ENCODE measurements around the gene DDX10. TPM values are rescaled to one million over a fixed set of nuclear protein-coding genes. Genes with fewer than 3 reads are reported as not detected.

DDX10 gene
- total RNA-seq, 1 donor: 15.7 TPM

DNA sequence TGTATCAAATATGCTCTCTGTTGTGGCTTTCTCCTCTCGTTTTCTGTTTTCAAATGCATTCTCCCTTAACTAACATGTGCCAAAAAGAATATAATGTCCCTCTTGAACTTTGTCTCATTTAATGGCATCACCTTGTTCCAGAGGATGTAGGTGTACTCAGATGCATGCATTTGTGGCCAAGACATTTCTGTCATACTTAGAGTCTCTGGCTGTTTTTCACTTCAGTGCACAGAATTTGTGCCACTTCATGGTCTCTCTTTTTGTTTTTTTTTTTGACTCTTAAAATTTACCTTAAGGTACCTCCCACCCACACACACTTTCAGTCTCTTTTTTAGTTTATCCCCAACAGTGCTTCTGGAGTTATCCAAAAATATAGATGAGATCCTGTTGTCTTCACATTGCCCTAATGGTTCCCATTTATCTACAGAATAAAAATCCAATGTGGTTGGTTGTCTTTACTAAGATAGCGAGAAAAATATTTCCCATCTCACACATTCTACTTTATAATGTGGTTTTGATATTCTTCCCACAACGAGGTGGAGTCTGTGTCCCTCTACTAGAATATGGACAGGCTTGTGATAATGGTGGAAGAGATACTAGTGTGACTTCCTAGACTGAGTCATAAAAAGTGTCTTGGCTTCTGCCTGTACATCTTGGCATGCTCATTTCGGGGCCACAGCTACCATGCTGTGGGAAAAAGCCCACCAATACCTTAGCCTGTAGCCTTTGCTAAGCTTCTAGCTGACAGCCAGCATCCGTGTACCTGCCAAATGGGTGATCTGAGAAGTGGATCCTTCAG, 125.8 kb downstream of the DDX10 start:
- H3K4me3 ChIP-seq (ENCODE audit: low read depth, low read length): no peak overlapping the region
- TF ChIP-seq, protein P1, sequence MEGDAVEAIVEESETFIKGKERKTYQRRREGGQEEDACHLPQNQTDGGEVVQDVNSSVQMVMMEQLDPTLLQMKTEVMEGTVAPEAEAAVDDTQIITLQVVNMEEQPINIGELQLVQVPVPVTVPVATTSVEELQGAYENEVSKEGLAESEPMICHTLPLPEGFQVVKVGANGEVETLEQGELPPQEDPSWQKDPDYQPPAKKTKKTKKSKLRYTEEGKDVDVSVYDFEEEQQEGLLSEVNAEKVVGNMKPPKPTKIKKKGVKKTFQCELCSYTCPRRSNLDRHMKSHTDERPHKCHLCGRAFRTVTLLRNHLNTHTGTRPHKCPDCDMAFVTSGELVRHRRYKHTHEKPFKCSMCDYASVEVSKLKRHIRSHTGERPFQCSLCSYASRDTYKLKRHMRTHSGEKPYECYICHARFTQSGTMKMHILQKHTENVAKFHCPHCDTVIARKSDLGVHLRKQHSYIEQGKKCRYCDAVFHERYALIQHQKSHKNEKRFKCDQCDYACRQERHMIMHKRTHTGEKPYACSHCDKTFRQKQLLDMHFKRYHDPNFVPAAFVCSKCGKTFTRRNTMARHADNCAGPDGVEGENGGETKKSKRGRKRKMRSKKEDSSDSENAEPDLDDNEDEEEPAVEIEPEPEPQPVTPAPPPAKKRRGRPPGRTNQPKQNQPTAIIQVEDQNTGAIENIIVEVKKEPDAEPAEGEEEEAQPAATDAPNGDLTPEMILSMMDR (IDR thresholded peaks at IDR 0.05; ENCODE audit: insufficient read depth, low read length): no peak
- no peak for DNase-seq (ENCODE audit: low read depth)

DNA sequence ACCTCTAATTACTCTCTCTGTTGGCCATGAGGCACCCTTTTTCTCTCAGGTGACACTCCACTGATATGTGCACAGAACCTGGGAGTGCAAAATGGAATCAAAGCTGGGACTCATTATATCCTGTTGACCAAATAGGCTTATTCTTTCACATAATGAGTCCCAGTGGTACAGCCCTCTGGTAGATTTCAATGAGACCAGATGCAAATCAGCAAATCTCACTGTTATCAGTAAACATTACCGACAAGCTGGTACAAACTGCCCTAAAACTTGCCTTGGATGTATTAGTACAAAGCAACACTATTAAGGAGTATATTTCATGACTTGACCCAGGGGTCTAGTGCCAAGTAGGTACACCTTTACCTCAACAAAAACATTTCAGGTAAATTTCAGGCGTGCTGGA, 128.3 kb downstream of the DDX10 start:
- TF ChIP-seq, protein P1 (IDR thresholded peaks at IDR 0.05; ENCODE audit: insufficient read depth, low read length): no peak
- H3K4me3 ChIP-seq (ENCODE audit: low read depth, low read length): no peak overlapping the region
- DNase-seq (ENCODE audit: low read depth): no peak

DNA sequence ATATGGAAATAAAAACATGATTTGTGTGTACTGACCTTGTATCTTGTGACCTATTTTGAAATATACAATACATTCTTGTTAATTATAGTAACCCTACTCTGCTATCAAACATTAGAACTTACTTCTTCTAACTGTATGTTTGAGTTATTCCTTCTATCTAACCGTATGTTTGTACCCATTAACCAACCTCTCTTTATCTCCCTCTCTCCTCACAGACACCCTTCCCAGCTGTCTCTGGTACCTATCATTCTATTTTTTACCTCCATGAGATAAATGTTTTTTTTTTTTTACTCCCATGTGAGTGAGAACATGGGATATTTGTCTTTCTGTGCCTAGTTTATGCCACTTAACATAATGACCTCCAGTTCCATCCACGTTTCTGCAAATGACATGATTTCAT, 128.7 kb downstream of the DDX10 start:
- TF ChIP-seq, protein P1 (IDR thresholded peaks at IDR 0.05; ENCODE audit: insufficient read depth, low read length): no peak
- DNase-seq (ENCODE audit: low read depth): no peak
- H3K4me3 ChIP-seq (ENCODE audit: low read depth, low read length): no peak overlapping the region

- no peak overlapping the region for H3K4me3 ChIP-seq (ENCODE audit: low read depth, low read length)
- DNase-seq (ENCODE audit: low read depth): no peak
- TF ChIP-seq, protein P1 (IDR thresholded peaks at IDR 0.05; ENCODE audit: insufficient read depth, low read length): no peak
Measured at GRCh38 chr11:108796551-108796950, 131.7 kb downstream of the DDX10 start.

DNA sequence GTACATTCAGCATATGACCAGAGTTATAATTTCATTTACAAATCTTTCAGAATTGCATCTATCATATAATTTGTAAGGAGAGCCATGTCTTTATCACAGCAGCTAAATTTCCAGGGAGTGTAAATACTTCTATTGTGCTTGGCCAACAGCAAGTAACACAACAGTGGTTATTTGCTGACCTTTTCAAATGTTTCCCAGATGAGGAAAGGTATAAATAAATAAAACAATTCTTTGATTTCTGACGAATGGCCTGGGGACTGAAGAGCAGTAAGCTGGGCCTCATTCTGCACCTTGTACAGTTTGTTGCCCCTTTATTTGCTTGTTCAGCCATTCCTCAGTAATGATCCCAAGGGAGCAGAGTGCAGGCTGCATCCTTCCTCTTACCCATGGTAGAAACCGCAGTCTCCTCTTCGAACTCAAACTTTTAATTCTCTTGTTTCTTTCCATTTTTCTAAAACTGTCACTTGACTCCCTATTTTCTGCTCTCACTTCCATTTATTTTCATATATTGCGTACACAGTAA, 132.8 kb downstream of the DDX10 start:
- no peak for DNase-seq (ENCODE audit: low read depth)
- TF ChIP-seq, protein P1 (IDR thresholded peaks at IDR 0.05; ENCODE audit: insufficient read depth, low read length): no peak
- no peak overlapping the region for H3K4me3 ChIP-seq (ENCODE audit: low read depth, low read length)

DNA sequence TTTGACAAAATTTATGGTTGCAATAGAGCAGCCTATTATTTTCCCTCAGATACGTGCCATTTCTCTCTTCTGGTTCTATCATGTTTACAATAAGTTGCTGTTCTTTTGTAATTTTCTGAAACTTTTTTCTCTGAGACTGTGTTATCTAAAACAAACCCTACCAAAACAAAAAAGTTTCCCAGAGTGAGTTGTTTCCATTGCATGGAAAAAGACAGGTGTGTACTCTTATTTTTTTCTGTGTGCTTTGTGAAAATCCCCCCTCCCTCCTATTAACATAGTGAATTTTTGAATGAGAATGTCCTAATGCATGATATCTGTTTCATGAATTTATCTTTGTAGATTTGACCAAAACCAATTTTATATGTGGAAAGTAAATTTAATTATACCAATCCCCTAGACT, 137.6 kb downstream of the DDX10 start:
- TF ChIP-seq, protein P1 (IDR thresholded peaks at IDR 0.05; ENCODE audit: insufficient read depth, low read length): no peak
- no peak for DNase-seq (ENCODE audit: low read depth)
- no peak overlapping the region for H3K4me3 ChIP-seq (ENCODE audit: low read depth, low read length)
